Heart left ventricle (tissue), 16 donors: ENCODE results near the gene GCC1. TPM values are rescaled to one million over a fixed set of nuclear protein-coding genes. Genes with fewer than 3 reads are reported as not detected.

Source experiments
- ATAC-seq, 4 donors: fragments of 200-7000 bp; cut with Tn5 transposase; one replicate each; pipeline ENCODE4 v1.9.1; 2020 to 2022; ENCODE audit warnings: moderate library complexity in 4 of 4, mild to moderate bottlenecking in 3 of 4, moderate number of reproducible peaks in 1 of 4
- DNase-seq, 5 donors: peaks; one replicate each; pipeline ENCODE4 v3.0.0-alpha.2; 2020
- H3K27ac ChIP-seq, 12 donors: fragments of 200-600 bp; sonication (generic) in 4 of 12; one replicate each; pipeline versions ENCODE4 v1.5.0 to v1.8.0; 2016 to 2022; ENCODE audit warnings: mild to moderate bottlenecking in 2 of 12
- H3K27me3 ChIP-seq, 9 donors: fragments of 200-600 bp; sonication (generic) in 2 of 9; one replicate each; pipeline versions ENCODE4 v1.5.1 to v1.8.0; 2016 to 2022; ENCODE audit warnings: mild to moderate bottlenecking in 3 of 9
- H3K36me3 ChIP-seq, 9 donors: fragments of 200-600 bp; sonication (generic) in 2 of 9; one replicate each; pipeline versions ENCODE4 v1.5.0 to v1.8.0; 2018 to 2022; ENCODE audit warnings: mild to moderate bottlenecking in 2 of 9
- H3K4me1 ChIP-seq, 12 donors: fragments of 200-600 bp; sonication (generic) in 4 of 12; one replicate each; pipeline versions ENCODE4 v1.5.0 to v1.8.0; 2016 to 2022; ENCODE audit warnings: mild to moderate bottlenecking in 3 of 12
- H3K4me3 ChIP-seq, 12 donors: fragments of 200-600 bp; sonication (generic) in 4 of 12; one replicate each; pipeline versions ENCODE4 v1.5.0 to v1.8.0; 2017 to 2022; ENCODE audit warnings: mild to moderate bottlenecking in 9 of 12, moderate library complexity in 4 of 12
- H3K9me3 ChIP-seq, 12 donors: fragments of 200-600 bp; sonication (generic) in 4 of 12; one replicate each; pipeline versions ENCODE4 v1.5.0 to v1.8.0; 2016 to 2022; ENCODE audit warnings: mild to moderate bottlenecking in 1 of 12
- POLR2A ChIP-seq, 2 donors: fragments of 450-650 bp; IDR thresholded peaks; one replicate each; pipeline ENCODE4 v1.6.1; 2017; ENCODE audit warnings: antibody characterized with exemption in 2 of 2, mild to moderate bottlenecking in 2 of 2, moderate library complexity in 2 of 2
- WGBS, 4 donors: extraction: QIAGEN DNeasy Blood & Tissue Kit in 2 of 4; methylation state at CpG; one replicate each; pipeline versions ENCODE4 v1.1.5 to v1.1.7; 2013 to 2018; 5-methylcytosine and 5-hydroxymethylcytosine counted together
- intact Hi-C, 10 donors: fragments of 100-400 bp; cut with DNase I; formaldehyde crosslinking; loops; one replicate each; pipeline versions ENCODE4 v1.11.1 to v1.14.2; 2022
- polyA plus RNA-seq, 2 donors: library from polyadenylated mRNA; stranded (reverse); fragments of 200-250 nt; gene quantifications; one replicate each; pipeline ENCODE4 v1.2.3, GENCODE V29; 2013
- total RNA-seq, 9 donors: library from RNA; depleted of rRNA in 2 of 9; stranded (reverse); fragments of >200 nt in 2 of 9; fragmentation: NEBNext Ultra II Directional in 3 of 9; extraction: Animal tissue kit (Norgen Biotek cat#: 25700) in 3 of 9; gene quantifications; one replicate each; pipeline versions ENCODE4 v1.1.0 to v1.2.4, GENCODE V29; 2016 to 2023
- TF ChIP-seq, protein P1 (sequence below), 12 donors: fragments of 200-600 bp; sonication (generic) in 4 of 12; IDR thresholded peaks; one replicate each; pipeline versions ENCODE4 v1.5.0 to v1.8.0; 2018 to 2022; ENCODE audit warnings: antibody characterized with exemption in 12 of 12, mild to moderate bottlenecking in 5 of 12
- donor health status: ischemic (EF 13 %, LVEDD 7.1; RV severe dilation, severe dysfunction).
- donor health status: healthy with polysubstance abuse.
- donor health status: DM: no; HTN: yes; CAD: no.
- donor health status: DM: no; HTN: no; CAD: no.
- donor health status: ischemic (EF 25% LVEDD 6.9; RV normal size, moderate dysfunction).
- donor health status: ischemic (EF 25% LVEDD 5.7; RV mildly dilated, moderate dysfunction).
- donor health status: healthy.
- donor health status: DM: yes; HTN: yes; CAD: no.
- donor health status: ischemic (EF 35%, LVEDD 5.7; RV mildly dilated, moderate dysfunction).
- donor health status: nonischemic (EF 11% LVEDD 7.7; RV severe dilation, severe dysfunction).
- donor health status: DM: yes; HTN: yes; CAD: no.
- donor health status: PGD.
- donor health status: ischemic (EF 29% LVEDD 5.4; RV normal size, mild dysfunction).
- donor health status: nonischemic (EF 23%, LVEDD 6.1; RV moderate dilation, normal function).

GCC1 gene
- total and polyA plus RNA-seq, 11 donors: 2.2 to 12.8 (median 8.0) TPM

DNA sequence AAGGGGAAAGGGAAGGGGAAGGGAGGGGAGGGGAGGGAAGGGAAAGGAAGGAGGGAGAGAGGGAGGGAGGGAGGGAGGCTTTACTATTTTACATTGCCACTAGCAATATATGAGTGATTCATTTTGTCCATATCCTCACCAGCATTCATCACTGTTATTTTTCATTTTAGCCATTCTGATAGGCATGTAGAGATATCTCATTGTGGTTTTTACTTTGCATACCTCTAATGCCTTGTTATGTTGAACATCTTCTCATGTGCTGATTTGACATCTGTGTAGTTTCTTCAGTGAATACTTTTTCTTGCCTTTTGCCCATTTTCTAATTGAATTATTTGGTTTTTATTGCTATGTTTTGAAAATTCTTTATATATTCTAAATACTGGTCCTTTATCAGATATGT, 52.7 kb downstream of the GCC1 start:
- intact Hi-C loops: no loop called here
- Histone ChIP-seq H3K4me1 (peaks cover 0 to 3% (median 0%) of the 10 kb centered on the region in 12 donors), H3K36me3 (no peaks in the 10 kb centered on the region), H3K9me3 (peaks cover 0 to 18% (median 0%) of the 10 kb centered on the region in 12 donors), H3K27me3 (peaks cover 0 to 45% (median 3%) of the 10 kb centered on the region in 9 donors), H3K27ac (no peak overlapping the region), H3K4me3 (no peak overlapping the region)
- no peak for ATAC-seq
- no peak for TF ChIP-seq POLR2A (IDR thresholded peaks at IDR 0.05)
- TF ChIP-seq, protein P1, sequence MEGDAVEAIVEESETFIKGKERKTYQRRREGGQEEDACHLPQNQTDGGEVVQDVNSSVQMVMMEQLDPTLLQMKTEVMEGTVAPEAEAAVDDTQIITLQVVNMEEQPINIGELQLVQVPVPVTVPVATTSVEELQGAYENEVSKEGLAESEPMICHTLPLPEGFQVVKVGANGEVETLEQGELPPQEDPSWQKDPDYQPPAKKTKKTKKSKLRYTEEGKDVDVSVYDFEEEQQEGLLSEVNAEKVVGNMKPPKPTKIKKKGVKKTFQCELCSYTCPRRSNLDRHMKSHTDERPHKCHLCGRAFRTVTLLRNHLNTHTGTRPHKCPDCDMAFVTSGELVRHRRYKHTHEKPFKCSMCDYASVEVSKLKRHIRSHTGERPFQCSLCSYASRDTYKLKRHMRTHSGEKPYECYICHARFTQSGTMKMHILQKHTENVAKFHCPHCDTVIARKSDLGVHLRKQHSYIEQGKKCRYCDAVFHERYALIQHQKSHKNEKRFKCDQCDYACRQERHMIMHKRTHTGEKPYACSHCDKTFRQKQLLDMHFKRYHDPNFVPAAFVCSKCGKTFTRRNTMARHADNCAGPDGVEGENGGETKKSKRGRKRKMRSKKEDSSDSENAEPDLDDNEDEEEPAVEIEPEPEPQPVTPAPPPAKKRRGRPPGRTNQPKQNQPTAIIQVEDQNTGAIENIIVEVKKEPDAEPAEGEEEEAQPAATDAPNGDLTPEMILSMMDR (IDR thresholded peaks at IDR 0.05): no peak
- no peak for DNase-seq

DNA sequence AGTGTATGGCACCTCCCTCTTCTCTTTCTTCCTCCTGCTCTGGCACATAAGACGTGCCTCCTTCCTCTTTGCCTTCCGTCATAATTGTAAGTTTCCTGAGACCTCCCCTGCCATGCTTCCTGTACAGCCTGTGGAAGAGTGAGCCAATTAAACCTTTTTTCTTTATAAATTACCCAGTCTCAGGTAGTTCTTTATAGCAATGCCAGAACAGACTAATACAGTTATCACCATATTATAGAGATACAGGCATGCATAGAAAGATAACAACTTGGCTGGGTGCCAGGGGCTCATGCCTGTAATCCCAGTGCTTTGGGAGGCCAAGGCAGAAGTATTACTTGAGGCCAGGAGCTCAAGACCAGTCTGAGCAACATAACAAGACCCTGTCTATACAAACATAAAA, 53.2 kb downstream of the GCC1 start:
- no peak for TF ChIP-seq POLR2A (IDR thresholded peaks at IDR 0.05)
- TF ChIP-seq, protein P1 (IDR thresholded peaks at IDR 0.05): no peak
- Histone ChIP-seq H3K4me1 (peaks cover 0 to 2% (median 0%) of the 10 kb centered on the region in 12 donors), H3K9me3 (peaks cover 0 to 18% (median 0%) of the 10 kb centered on the region in 12 donors), H3K4me3 (no peak overlapping the region), H3K36me3 (no peaks in the 10 kb centered on the region), H3K27me3 (peaks cover 0 to 40% (median 3%) of the 10 kb centered on the region in 9 donors), H3K27ac (no peak overlapping the region)
- DNase-seq: no peak
- intact Hi-C loops: no loop called here
- WGBS, 4 donors: 36 to 49% (median 40%) methylated on average over 2 of the region's 2 CpGs
- ATAC-seq: no peak

Other genes starting within 250 kb of the GCC1 start
- gene ZNF800, start 192.9 kb downstream of the GCC1 start, total RNA-seq: 10 to 100 TPM; 20.3 to 34.7 (median 22.9) TPM
- gene ZNF800, start 192.9 kb downstream of the GCC1 start, polyA plus RNA-seq: 1 to 10 TPM; 4.2 to 7.4 TPM
- 100 to 1,000 TPM in 3 of 9 donors, 10 to 100 TPM in 6; 85.3 to 196 (median 96.3) TPM for gene ARF5, start 2.8 kb upstream of the GCC1 start, total RNA-seq
- gene ARF5, start 2.8 kb upstream of the GCC1 start, polyA plus RNA-seq: 100 to 1,000 TPM; 136 to 173 TPM
- gene FSCN3, start 8.1 kb upstream of the GCC1 start, total RNA-seq: 1 to 10 TPM in 2 of 9 donors, under 1 TPM in 1, not detected in 6; 0.64 to 5.6 (median 1.8) TPM
- gene FSCN3, start 8.1 kb upstream of the GCC1 start, polyA plus RNA-seq: under 1 TPM; 0.11 to 0.46 TPM
- not detected for gene PAX4, start 32.5 kb upstream of the GCC1 start, total RNA-seq
- gene PAX4, start 32.5 kb upstream of the GCC1 start, polyA plus RNA-seq: not detected
- gene SND1, start 66.6 kb upstream of the GCC1 start, total RNA-seq: 100 to 1,000 TPM in 1 of 9 donors, 10 to 100 TPM in 8; 63.2 to 115 (median 76.3) TPM
- 100 to 1,000 TPM in 1 of 2 donors, 10 to 100 TPM in 1; 45.6 to 104 TPM for gene SND1, start 66.6 kb upstream of the GCC1 start, polyA plus RNA-seq